Liver (tissue), 9 donors: Measurements from ENCODE around the gene GRAMD2B. TPM values are rescaled to one million over a fixed set of nuclear protein-coding genes. Genes with fewer than 3 reads are reported as not detected.

ENCODE experiments used
- DNase-seq: peaks from one replicate; pipeline ENCODE4 v3.0.0-alpha.2; 2017; ENCODE audit warnings: low spot score
- H3K27ac ChIP-seq, 2 donors: one replicate each; pipeline ENCODE4 v1.7.0; 2013; ENCODE audit warnings: inconsistent platforms in 2 of 2, low read length in 2 of 2, control low read depth in 1 of 2, low read depth in 1 of 2, mild to moderate bottlenecking in 1 of 2
- H3K27me3 ChIP-seq, 4 donors: one replicate each; pipeline versions ENCODE4 v1.6.1 to v1.7.0; 2013; ENCODE audit warnings: low read length in 3 of 4, inconsistent platforms in 1 of 4, mild to moderate bottlenecking in 1 of 4, moderate library complexity in 1 of 4; ENCODE audit not compliant: control insufficient read depth in 4 of 4, insufficient read depth in 4 of 4
- H3K36me3 ChIP-seq, 4 donors: one replicate each; pipeline versions ENCODE4 v1.6.1 to v1.7.0; 2013; ENCODE audit warnings: low read length in 3 of 4, mild to moderate bottlenecking in 3 of 4, low read depth in 1 of 4, moderate library complexity in 1 of 4; ENCODE audit not compliant: control insufficient read depth in 4 of 4, insufficient read depth in 3 of 4
- H3K4me1 ChIP-seq, 4 donors: one replicate each; pipeline versions ENCODE4 v1.6.1 to v1.7.0; 2013; ENCODE audit warnings: low read length in 3 of 4, mild to moderate bottlenecking in 3 of 4, moderate library complexity in 1 of 4; ENCODE audit not compliant: control insufficient read depth in 4 of 4, insufficient read depth in 4 of 4
- H3K4me3 ChIP-seq, 3 donors: one replicate each; pipeline versions ENCODE4 v1.6.1 to v1.7.0; 2013; ENCODE audit warnings: low read length in 3 of 3, control low read depth in 1 of 3, low read depth in 1 of 3, mild to moderate bottlenecking in 1 of 3
- H3K9ac ChIP-seq, 2 donors: one replicate each; pipeline ENCODE4 v1.7.0; 2013; ENCODE audit warnings: low read length in 2 of 2, mild to moderate bottlenecking in 2 of 2, moderate library complexity in 2 of 2, control low read depth in 1 of 2, low read depth in 1 of 2
- H3K9me3 ChIP-seq, 4 donors: one replicate each; pipeline versions ENCODE4 v1.6.1 to v1.7.0; 2013; ENCODE audit warnings: low read length in 3 of 4; ENCODE audit not compliant: control insufficient read depth in 4 of 4
- ATF3 ChIP-seq: IDR thresholded peaks from 2 replicates; pipeline ENCODE4 v1.6.1; 2016; ENCODE audit warnings: antibody characterized with exemption
- EGR1 ChIP-seq, 2 donors: IDR thresholded peaks; 2 replicates each; pipeline ENCODE4 v1.6.1; 2016 to 2018; ENCODE audit warnings: antibody characterized with exemption in 2 of 2, low read depth in 2 of 2
- FOXA2 ChIP-seq: IDR thresholded peaks from 2 replicates; pipeline ENCODE4 v1.6.1; 2016; ENCODE audit warnings: antibody characterized with exemption
- GABPA ChIP-seq, 2 donors: IDR thresholded peaks in 1 of 2; conservative IDR thresholded peaks in 1 of 2; 2 replicates each; pipeline ENCODE4 v1.6.1; 2016; ENCODE audit warnings: antibody characterized with exemption in 2 of 2, mild to moderate bottlenecking in 1 of 2, moderate library complexity in 1 of 2
- HNF4A ChIP-seq, 2 donors: conservative IDR thresholded peaks; 2 replicates each; pipeline ENCODE4 v1.6.1; 2016; ENCODE audit warnings: antibody characterized with exemption in 2 of 2, mild to moderate bottlenecking in 2 of 2
- HNF4G ChIP-seq: IDR thresholded peaks from 2 replicates; pipeline ENCODE4 v1.6.1; 2016; ENCODE audit warnings: antibody characterized with exemption
- JUND ChIP-seq, 2 donors: IDR thresholded peaks; 2 replicates each; pipeline ENCODE4 v1.6.1; 2016; ENCODE audit warnings: antibody characterized with exemption in 2 of 2
- MAX ChIP-seq: IDR thresholded peaks from 2 replicates; pipeline ENCODE4 v1.6.1; 2016; ENCODE audit warnings: antibody characterized with exemption
- RAD21 ChIP-seq, 2 donors: IDR thresholded peaks; 2 replicates each; pipeline ENCODE4 v1.6.1; 2016; ENCODE audit warnings: antibody characterized with exemption in 2 of 2, mild to moderate bottlenecking in 2 of 2
- REST ChIP-seq: IDR thresholded peaks from 2 replicates; pipeline ENCODE4 v1.6.1; 2016; ENCODE audit warnings: antibody characterized with exemption, mild to moderate bottlenecking
- SP1 ChIP-seq: IDR thresholded peaks from 2 replicates; pipeline ENCODE4 v1.6.1; 2018; ENCODE audit warnings: antibody characterized with exemption, mild to moderate bottlenecking
- ZBTB33 ChIP-seq: IDR thresholded peaks from 2 replicates; pipeline ENCODE4 v1.6.1; 2016; ENCODE audit warnings: antibody characterized with exemption
- WGBS: extraction: QIAGEN DNeasy Blood & Tissue Kit; methylation state at CpG from one replicate; pipeline ENCODE4 v1.1.7; 2013; 5-methylcytosine and 5-hydroxymethylcytosine counted together
- polyA plus RNA-seq, 2 donors: library from polyadenylated mRNA; stranded (reverse) in 1 of 2; unstranded in 1 of 2; fragments of 200-250 nt in 1 of 2; fragments of >200 nt in 1 of 2; fragmentation: Nextera tagmentation in 1 of 2; extraction: Ambion mirVana in 1 of 2; gene quantifications; one replicate each; pipeline versions ENCODE4 v1.2.1 to v1.2.3, GENCODE V29; 2013 to 2015
- total RNA-seq, 2 donors: library from RNA; depleted of rRNA; stranded (reverse); fragments of >200 nt; gene quantifications; one replicate each; pipeline ENCODE4 v1.2.3, GENCODE V29; 2014
- TF ChIP-seq, protein P1 (sequence below): fragments of 150-350 bp; IDR thresholded peaks from 2 replicates; pipeline ENCODE4 v1.5.1; 2017; ENCODE audit warnings: improper control_type of control experiment, low read depth, low read length; ENCODE audit not compliant: missing input control
- donor health status: healthy.
- donor health status: healthy.
- donor health status: healthy.
- donor health status: healthy.
- donor health status: healthy.

GRAMD2B gene
- total and polyA plus RNA-seq, 4 donors, result 6.5 to 24.1 (median 13.5) TPM

GRCh38 chr5:126455728-126456127 is 32.5 kb downstream of the GRAMD2B start:
- 78% methylated on average over 1 of the region's 1 CpG for WGBS
- DNase-seq, result no peak
- no peaks in the 10 kb centered on the region for H3K27me3 ChIP-seq
- H3K9ac ChIP-seq, result no peak overlapping the region
- H3K36me3 ChIP-seq, result peaks cover 0 to 2% (median 2%) of the 10 kb centered on the region in 4 donors
- H3K4me1 ChIP-seq, result no peaks in the 10 kb centered on the region
- no peak overlapping the region for H3K4me3 ChIP-seq
- TF ChIP-seq RAD21 (IDR thresholded peaks at IDR 0.05), result no peak
- no peak for TF ChIP-seq EGR1 (IDR thresholded peaks at IDR 0.05; ENCODE audit: low read depth in 2 of 2)
- no peak for TF ChIP-seq MAX
- no peak for TF ChIP-seq SP1
- H3K9me3 ChIP-seq, result no peaks in the 10 kb centered on the region
- H3K27ac ChIP-seq, result no peak overlapping the region

DNA sequence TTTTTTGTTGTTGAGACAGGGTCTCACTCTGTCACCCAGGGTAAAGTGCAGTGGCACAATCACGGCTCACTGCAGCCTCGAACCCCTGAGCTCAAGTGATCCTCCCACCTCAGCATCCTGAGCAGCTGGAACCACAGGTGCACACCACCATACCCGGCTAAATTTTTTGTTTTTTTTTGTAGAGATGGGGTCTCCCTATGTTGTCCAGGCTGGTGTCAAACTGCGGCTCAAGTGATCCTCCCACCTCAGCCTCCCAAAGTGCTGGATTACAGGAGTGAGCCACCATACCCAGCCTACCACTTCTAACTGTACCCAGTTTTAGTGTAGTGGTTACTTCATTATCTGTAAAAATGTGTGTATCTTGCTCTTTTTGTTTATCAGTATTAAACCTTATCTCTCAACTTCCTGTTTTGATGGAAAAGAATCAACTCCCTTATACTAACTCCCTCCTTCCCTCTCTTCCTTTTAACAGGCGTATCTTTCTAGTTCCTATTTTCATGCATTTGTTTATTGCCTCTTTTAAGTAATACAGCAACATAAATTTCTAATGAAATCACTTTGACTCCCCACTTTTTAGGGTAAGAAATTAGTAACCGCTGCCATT is 33.1 kb downstream of the GRAMD2B start:
- H3K9ac ChIP-seq, result no peak overlapping the region
- no peaks in the 10 kb centered on the region for H3K27me3 ChIP-seq
- H3K9me3 ChIP-seq, result no peaks in the 10 kb centered on the region
- H3K4me1 ChIP-seq, result peaks cover 0 to 4% (median 0%) of the 10 kb centered on the region in 4 donors
- DNase-seq, result no peak
- 74% methylated on average over 6 of the region's 6 CpGs for WGBS
- H3K36me3 ChIP-seq, result peaks cover 0 to 2% (median 2%) of the 10 kb centered on the region in 4 donors
- no peak overlapping the region for H3K4me3 ChIP-seq
- H3K27ac ChIP-seq, result no peak overlapping the region
- no peak for TF ChIP-seq FOXA2
- TF ChIP-seq JUND (IDR thresholded peaks at IDR 0.05), result no peak
- TF ChIP-seq ZBTB33, result no peak
- TF ChIP-seq RAD21 (IDR thresholded peaks at IDR 0.05), result no peak
- TF ChIP-seq SP1, result no peak
- TF ChIP-seq HNF4A (conservative IDR thresholded peaks at IDR 0.05), result no peak
- TF ChIP-seq, protein P1, sequence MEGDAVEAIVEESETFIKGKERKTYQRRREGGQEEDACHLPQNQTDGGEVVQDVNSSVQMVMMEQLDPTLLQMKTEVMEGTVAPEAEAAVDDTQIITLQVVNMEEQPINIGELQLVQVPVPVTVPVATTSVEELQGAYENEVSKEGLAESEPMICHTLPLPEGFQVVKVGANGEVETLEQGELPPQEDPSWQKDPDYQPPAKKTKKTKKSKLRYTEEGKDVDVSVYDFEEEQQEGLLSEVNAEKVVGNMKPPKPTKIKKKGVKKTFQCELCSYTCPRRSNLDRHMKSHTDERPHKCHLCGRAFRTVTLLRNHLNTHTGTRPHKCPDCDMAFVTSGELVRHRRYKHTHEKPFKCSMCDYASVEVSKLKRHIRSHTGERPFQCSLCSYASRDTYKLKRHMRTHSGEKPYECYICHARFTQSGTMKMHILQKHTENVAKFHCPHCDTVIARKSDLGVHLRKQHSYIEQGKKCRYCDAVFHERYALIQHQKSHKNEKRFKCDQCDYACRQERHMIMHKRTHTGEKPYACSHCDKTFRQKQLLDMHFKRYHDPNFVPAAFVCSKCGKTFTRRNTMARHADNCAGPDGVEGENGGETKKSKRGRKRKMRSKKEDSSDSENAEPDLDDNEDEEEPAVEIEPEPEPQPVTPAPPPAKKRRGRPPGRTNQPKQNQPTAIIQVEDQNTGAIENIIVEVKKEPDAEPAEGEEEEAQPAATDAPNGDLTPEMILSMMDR, result no peak
- no peak for TF ChIP-seq HNF4G
- no peak for TF ChIP-seq GABPA (IDR thresholded peaks at IDR 0.05 in 1 of 2, conservative IDR thresholded peaks at IDR 0.05 in 1 of 2)

- DNase-seq, result no peak
- no peak overlapping the region for H3K9ac ChIP-seq
- H3K4me3 ChIP-seq, result no peak overlapping the region
- 89% methylated on average over 4 of the region's 4 CpGs for WGBS
- H3K27me3 ChIP-seq, result no peaks in the 10 kb centered on the region
- no peak overlapping the region for H3K27ac ChIP-seq
- H3K9me3 ChIP-seq, result no peaks in the 10 kb centered on the region
- H3K36me3 ChIP-seq, result peaks cover 0 to 8% (median under 1%) of the 10 kb centered on the region in 4 donors
- peaks cover 0 to 14% (median 3%) of the 10 kb centered on the region in 4 donors for H3K4me1 ChIP-seq
- TF ChIP-seq ATF3, result no peak
- no peak for TF ChIP-seq FOXA2
- no peak for TF ChIP-seq REST
- no peak for TF ChIP-seq GABPA (IDR thresholded peaks at IDR 0.05 in 1 of 2, conservative IDR thresholded peaks at IDR 0.05 in 1 of 2)
- TF ChIP-seq MAX, result no peak
- TF ChIP-seq HNF4A (conservative IDR thresholded peaks at IDR 0.05), result no peak
These were observed 37.2 kb downstream of the GRAMD2B start for GRCh38 chr5:126460459-126460858.
